ENCODE results near the gene AUTS2.

AUTS2 gene

DNA sequence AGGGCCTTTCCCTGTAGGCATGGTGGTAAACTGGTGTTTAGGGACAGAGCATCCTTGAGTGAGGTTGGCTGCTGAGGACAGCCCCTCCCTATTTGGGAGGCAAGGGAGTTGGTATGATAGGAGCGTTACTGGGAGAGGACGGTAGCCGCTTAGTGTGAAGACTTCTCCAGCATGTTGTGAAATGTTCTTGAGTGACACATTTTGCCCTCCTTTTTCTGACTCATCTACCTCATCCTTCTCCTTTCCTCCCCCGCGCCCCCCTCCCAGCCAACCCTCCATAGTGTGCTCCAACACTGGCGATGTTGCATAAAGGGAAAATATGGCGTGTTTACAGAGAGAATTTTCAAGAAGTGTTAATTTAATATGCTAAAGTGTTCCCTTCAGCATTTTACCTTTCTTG lies 888.7 kb downstream of the AUTS2 start:
- TF ChIP-seq, protein P1, sequence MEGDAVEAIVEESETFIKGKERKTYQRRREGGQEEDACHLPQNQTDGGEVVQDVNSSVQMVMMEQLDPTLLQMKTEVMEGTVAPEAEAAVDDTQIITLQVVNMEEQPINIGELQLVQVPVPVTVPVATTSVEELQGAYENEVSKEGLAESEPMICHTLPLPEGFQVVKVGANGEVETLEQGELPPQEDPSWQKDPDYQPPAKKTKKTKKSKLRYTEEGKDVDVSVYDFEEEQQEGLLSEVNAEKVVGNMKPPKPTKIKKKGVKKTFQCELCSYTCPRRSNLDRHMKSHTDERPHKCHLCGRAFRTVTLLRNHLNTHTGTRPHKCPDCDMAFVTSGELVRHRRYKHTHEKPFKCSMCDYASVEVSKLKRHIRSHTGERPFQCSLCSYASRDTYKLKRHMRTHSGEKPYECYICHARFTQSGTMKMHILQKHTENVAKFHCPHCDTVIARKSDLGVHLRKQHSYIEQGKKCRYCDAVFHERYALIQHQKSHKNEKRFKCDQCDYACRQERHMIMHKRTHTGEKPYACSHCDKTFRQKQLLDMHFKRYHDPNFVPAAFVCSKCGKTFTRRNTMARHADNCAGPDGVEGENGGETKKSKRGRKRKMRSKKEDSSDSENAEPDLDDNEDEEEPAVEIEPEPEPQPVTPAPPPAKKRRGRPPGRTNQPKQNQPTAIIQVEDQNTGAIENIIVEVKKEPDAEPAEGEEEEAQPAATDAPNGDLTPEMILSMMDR (IDR thresholded peaks at IDR 0.05), result no peak

DNA sequence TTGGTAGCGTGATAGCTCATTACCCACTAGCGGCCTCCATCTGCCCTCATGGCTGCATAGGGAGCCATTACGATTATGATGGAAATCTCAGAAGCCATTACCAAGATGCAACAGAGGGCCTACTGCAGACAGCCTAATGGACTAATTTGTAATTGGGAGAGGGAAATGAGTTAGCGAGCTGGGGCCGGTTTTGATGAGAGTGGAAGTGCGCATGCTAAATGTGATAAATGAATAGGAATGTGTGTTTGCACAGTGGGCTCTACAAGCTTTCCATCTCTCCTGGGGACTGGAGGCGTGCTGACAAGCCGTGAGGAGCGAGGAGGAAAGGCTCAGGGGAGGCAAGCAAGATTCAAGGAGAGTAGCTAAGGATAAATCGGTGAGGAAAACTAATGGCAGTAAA lies 889.2 kb downstream of the AUTS2 start:
- TF ChIP-seq, protein P1 (IDR thresholded peaks at IDR 0.05), result no peak

DNA sequence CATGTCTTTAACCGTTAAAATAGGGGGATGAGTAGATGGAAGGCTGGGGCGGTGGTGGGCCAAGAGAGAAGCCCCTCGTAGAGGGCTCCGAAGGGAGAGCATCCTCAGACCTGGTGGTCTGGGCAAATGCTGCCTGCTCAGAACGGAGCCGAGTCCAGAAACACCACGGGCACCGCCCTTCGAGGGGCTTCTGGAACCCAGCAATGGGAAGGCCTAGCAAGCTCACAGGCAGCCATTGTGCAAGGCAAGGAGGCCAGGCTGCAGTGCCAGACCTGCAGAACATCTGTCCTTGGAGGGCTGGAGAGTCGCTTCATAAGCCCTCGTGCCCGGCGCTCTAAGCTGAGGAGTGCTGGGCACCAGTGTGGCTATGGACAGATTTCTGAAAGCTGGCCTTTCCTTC lies 889.6 kb downstream of the AUTS2 start:
- TF ChIP-seq, protein P1 (IDR thresholded peaks at IDR 0.05), result no peak

DNA sequence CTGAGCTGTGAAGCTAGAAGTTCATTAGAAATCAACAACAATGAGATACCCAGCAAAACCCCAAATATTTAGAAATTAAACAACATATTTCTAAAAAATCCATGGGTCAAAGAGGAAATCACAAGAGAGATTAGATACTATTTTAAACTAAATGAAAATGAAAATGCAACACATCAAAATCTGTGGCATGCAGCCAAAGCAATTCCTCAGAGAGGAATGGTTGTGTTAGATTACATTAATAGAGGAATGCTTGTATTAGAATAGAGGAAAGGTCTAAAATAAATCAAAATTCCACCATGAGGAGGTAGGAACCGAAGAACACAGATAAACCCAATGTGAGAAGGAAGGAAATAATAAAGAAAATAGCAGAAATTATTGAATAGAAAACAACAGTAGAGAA lies 891.5 kb downstream of the AUTS2 start:
- TF ChIP-seq, protein P1 (IDR thresholded peaks at IDR 0.05), result no peak

DNA sequence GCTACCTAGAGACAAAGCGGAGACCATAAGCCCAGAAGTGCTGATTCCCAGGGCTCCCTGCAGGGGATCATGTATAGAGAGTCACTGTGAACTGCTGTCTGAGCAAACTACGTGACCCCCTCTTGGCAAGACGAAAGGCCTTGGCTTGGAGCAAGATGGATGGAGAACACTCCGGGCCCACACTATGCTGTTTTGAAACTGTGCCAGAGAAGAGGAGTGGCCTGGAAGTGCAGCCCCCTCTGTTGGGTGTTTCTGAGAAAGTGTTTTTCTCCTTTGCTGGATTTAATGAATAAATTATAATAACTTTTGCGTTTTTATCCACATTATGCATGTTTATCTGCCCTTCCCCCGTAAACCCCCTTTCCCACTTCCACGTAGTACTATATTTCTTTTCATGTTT lies 894.4 kb downstream of the AUTS2 start:
- TF ChIP-seq, protein P1 (IDR thresholded peaks at IDR 0.05), result no peak

DNA sequence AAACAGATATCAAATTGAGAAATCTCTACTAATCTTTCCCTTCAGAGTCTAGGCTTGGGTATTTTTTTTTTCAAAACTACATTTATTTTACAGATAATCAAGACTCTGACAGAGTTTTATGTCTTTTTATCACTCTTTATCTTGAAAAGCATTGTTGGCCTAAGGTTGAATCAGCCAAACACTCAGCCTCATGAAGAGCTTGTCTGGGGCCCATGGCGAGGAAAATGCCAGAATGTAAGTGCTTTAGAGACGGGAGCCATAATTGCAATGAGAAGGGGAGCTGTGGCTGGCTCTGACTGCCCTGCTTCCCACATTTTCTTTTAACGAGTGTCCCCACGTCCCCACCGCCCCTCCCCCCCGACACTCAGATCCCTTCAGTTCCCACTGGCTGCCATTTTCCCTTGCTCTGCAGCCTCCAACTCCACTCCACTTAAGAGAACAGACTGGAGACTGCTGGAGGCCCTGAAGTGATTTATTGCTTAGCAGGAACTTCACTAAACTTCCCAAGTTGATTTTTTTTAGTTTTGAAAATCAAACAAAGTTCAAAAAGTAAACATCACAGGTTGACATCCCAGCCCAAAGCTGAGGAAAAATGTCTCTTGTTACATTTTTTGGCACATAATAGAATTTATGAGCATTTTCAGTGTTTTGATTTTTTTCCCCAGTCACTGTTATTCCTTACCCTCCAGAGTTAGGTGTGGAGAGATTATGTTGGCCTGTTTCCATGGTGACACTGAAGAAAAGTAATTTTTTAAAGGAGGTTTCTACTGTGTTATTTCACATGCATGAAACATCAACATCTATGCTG lies 896.2 kb downstream of the AUTS2 start:
- TF ChIP-seq, protein P1 (IDR thresholded peaks at IDR 0.05), result no peak

DNA sequence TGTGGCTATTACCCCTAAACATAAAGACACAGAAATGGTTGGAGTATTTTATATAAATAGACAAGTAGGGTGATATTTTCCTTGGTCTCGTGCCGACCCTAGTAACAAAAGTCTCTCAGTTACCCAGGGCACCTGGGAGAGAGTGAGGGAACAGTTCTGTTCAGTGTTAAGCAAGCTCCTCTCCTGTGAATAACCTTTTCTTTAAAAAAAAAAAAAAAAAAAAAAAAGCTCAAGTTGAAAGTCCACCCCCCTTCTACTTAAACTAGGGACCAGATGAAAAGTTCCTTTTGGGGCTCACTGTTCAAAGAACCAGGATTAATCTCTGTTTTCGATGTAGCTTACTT lies 896.7 kb downstream of the AUTS2 start:
- TF ChIP-seq, protein P1 (IDR thresholded peaks at IDR 0.05), result no peak

DNA sequence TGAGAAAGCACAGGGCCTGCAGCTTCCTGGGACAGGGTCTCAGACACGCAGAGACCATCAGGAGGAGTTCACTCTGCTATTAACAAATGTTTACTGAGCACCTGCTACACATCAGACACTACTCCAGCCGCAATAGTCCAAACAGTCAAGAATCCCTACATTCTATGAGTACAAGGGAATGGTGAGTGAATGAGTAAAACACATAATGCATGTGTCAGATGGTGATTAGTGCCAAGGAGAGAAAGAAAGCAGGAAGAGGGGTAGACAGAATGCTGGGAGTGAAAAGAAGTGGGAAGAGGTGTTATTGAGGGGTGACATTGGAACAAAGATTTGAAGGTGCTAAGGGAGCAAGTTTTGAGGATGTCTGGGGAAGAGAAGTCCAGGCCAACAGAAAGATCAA lies 899.5 kb downstream of the AUTS2 start:
- TF ChIP-seq, protein P1 (IDR thresholded peaks at IDR 0.05), result no peak

Measured in LNCAP (cell line).